Activated T-helper 17 cell treated with anti-CD3 and anti-CD28 coated beads, Interleukin-2, amount 50 U/mL, for 72 hours (primary cell): Measurements from ENCODE around the gene INPP4A. TPM values are rescaled to one million over a fixed set of nuclear protein-coding genes. Genes with fewer than 3 reads are reported as not detected.
A peak's percentile ranks its signal among the peaks of the same experiment; 100 is the strongest.

ENCODE experiments used
- ATAC-seq: fragments of 150-1000 bp; cut with Tn5 transposase; replicated peaks from 2 replicates; pipeline ENCODE4 v1.10.0; 2021; ENCODE audit warnings: mild to moderate bottlenecking, moderate library complexity
- H3K27ac Mint-ChIP-seq: one replicate; pipeline ENCODE4 v1.8.0; 2022; ENCODE audit warnings: mixed read lengths
- H3K27me3 Mint-ChIP-seq: one replicate; pipeline ENCODE4 v1.8.0; 2022; ENCODE audit warnings: mixed read lengths
- H3K36me3 Mint-ChIP-seq: one replicate; pipeline ENCODE4 v1.8.0; 2022; ENCODE audit warnings: low read depth, mild to moderate bottlenecking, mixed read lengths
- H3K4me1 Mint-ChIP-seq: one replicate; pipeline ENCODE4 v1.8.0; 2022; ENCODE audit warnings: mixed read lengths
- H3K4me3 Mint-ChIP-seq: one replicate; pipeline ENCODE4 v1.8.0; 2022; ENCODE audit warnings: mild to moderate bottlenecking, mixed read lengths
- H3K9me3 Mint-ChIP-seq: one replicate; pipeline ENCODE4 v1.8.0; 2022; ENCODE audit warnings: mixed read lengths
- total RNA-seq, 2 donors: library from RNA; stranded (reverse); gene quantifications; one replicate each; pipeline ENCODE4 v1.2.3, GENCODE V29; 2022

Gene INPP4A
- total RNA-seq, 2 donors from 2014 or later: 66.4 to 74.8 TPM

DNA sequence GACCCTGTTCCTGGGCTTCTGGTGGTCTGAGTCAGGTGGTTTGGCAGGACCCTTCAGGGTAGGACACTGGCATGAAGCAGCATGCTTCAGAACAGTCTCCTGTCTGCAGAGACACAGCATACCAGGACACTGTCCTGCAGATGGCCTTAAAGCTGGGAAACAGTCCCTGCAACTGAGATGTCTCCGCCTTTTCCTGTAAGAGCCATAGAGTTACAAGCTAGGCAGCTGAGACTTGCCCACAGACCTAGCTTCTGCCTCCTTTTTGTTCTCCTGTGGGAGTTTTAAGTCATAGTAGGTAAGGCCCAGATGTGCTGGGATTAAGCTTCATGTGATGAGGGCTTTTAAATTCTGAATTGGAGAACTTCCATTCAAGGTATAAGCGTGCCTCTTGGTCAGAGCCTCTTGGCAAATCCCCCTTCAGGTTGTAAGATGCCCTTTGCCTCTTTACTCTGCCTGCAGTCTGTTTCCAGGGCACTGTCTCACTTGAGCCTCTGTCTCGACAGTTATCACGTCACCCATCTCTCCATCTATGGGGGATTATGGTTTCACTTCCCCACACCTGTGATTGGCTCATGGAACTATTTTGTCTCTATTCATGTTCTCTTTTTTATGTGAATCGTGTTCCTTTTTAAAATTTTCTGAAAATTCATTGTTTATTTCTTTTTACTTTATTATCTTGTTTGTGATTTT is 111.8 kb downstream of the INPP4A start:
- Mint-ChIP-seq H3K9me3 (no peaks in the 10 kb centered on the region), H3K4me3 (no peak overlapping the region), H3K36me3 (peaks cover 98% of the 10 kb centered on the region), H3K4me1 (peaks cover 16% of the 10 kb centered on the region), H3K27ac (peak overlapping the region; percentile 62), H3K27me3 (no peaks in the 10 kb centered on the region)
- ATAC-seq: no peak

DNA sequence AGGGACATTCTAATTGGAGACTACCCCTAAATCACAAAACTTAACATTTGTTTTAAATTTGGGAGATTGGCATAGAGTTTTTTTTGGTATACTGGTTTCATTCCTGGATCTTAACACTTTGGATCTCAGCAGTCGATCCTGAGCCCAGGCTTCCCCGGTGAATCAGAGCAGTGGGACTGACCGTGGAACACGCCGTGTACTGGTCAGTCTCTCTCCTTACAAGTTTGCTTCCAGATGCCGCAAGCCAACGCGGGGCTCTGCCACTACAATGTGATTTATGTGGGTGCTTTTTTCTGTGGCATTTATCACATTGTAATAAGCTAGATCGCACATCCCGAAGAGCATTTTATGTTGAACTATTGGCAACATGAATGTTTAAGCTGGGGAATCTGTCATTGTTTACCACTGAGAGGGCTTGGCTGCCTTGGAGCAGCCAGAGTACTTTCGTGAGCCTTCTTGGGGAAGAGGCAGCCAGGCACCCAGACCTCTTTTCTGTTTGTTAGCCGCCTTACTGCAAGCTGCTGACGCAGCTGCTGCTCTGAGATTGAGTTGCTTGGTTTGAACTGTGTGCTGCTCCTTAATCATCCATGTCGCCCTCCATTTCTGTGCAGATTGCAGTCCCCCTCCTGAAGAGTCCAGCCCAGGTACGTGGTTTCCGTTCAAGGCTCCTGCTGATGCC is 114.3 kb downstream of the INPP4A start:
- Mint-ChIP-seq H3K4me3 (no peak overlapping the region), H3K9me3 (no peaks in the 10 kb centered on the region), H3K27me3 (no peaks in the 10 kb centered on the region), H3K4me1 (peaks cover 4% of the 10 kb centered on the region), H3K27ac (peak overlapping the region; percentile 76), H3K36me3 (peaks cover 97% of the 10 kb centered on the region)
- ATAC-seq: no peak

DNA sequence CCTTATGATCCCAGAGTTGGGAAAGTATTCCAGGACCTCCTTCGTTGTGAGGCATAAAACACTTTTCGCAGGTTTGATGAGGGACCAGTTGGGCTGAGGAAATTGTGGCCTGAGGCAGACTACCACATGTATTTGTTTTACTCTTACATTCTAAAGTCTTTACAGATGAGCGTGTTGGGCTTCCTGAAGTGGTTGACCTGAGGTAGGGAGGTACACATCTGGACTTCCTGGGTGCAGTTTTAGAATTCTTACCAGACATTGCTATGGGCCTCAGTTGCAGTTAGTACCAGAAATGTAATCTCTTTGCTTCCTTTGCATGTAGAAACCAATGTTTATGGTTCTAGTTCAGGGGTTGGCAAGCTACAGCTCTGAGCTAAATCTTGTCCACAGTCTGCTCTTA is 114.9 kb downstream of the INPP4A start:
- peak; percentile 26 for ATAC-seq
- no peaks in the 10 kb centered on the region for H3K27me3 Mint-ChIP-seq
- H3K4me3 Mint-ChIP-seq: no peak overlapping the region
- H3K27ac Mint-ChIP-seq: peak overlapping the region; percentile 74
- peaks cover 4% of the 10 kb centered on the region for H3K4me1 Mint-ChIP-seq
- H3K9me3 Mint-ChIP-seq: no peaks in the 10 kb centered on the region
- H3K36me3 Mint-ChIP-seq: peaks cover 94% of the 10 kb centered on the region

DNA sequence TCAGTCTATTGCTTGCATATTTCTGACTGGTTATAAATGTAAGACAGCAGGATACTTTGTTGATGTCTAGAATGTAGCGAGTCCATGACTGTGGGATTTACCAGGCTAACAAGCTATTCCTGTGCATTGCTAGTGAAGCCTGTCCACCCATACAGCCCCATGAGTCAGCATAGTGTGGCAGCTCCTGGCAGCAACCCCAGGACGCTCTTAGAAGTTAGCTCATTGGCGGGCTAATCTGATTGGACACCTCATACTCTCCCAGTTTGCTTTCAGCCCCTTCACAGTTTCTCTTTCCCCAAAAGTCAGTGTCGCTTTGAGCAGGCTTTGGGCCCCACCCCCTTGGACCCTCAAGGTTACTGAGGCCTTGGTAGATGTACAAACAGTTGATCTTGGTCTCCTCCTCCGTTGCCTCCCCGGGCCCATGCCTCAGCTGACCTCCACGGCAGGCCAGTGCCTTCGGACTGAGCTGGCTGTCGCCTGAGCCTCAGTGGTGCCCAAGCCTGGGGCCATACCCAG is 115.7 kb downstream of the INPP4A start:
- H3K27me3 Mint-ChIP-seq: no peaks in the 10 kb centered on the region
- no peak for ATAC-seq
- H3K9me3 Mint-ChIP-seq: no peaks in the 10 kb centered on the region
- H3K36me3 Mint-ChIP-seq: peaks cover 94% of the 10 kb centered on the region
- H3K27ac Mint-ChIP-seq: peak overlapping the region; percentile 74
- no peak overlapping the region for H3K4me3 Mint-ChIP-seq
- H3K4me1 Mint-ChIP-seq: peaks cover 4% of the 10 kb centered on the region

DNA sequence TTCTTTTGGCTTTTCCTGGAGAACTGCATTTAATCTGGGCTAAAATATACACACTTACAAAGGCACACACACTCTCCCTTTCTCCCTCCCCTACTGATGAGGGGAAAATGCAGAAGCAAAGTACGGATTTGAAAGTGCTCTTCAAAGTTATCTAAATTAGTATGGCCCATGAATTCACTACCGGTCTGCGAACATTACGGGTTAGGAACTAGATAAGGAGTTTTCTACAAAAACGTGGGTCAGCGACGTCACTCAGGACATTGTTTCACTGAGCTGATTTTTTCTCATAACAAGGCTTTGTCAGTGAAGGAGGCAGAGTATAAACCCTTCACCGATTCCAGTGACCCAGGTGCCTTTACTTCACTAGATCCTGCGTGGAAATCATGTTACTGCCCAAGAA is 116.4 kb downstream of the INPP4A start:
- Mint-ChIP-seq H3K36me3 (peaks cover 94% of the 10 kb centered on the region), H3K27me3 (no peaks in the 10 kb centered on the region), H3K9me3 (no peaks in the 10 kb centered on the region), H3K4me3 (no peak overlapping the region), H3K4me1 (peaks cover 4% of the 10 kb centered on the region), H3K27ac (peak overlapping the region; percentile 74)
- ATAC-seq: no peak

DNA sequence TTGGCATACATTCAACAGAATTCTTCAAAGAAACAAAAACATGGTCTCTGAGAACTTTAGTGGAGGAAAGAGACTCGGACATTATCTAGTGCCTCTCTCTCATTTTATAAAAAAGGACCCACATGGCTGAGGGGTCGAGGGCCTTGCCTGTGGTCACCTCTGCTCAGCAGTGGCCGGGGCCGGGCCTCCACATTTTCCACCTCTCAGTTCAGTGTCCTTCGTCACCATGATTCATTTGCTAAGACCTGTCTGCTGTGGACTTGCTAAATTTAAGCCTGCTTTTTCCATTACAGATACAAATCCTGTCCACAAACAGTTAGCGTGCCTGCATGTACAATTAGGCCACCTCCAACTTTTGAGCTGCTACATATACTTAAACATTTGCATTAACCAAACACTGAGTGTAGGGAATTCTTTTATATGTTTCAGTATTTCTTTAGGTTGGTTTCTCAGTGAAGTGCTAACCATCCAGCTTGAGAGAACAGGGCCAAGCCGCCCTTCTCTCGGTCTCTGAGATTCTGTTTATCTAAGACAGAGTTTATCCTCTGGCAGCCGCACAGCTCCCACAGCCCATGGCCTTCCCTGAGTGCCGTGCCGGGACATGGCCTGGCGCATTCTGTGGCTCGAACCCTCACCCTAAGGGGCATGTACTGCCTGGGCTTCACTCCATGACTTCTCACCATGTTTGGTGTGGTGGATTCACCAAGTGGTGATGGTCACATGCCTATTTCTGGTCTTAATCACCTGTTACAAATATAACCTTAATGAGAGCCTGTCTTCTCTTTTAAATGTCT is 117.4 kb downstream of the INPP4A start:
- no peak for ATAC-seq
- Mint-ChIP-seq H3K27me3 (no peaks in the 10 kb centered on the region), H3K4me3 (no peak overlapping the region), H3K27ac (peak overlapping the region; percentile 9), H3K9me3 (no peaks in the 10 kb centered on the region), H3K36me3 (peaks cover 94% of the 10 kb centered on the region), H3K4me1 (peaks cover 8% of the 10 kb centered on the region)

DNA sequence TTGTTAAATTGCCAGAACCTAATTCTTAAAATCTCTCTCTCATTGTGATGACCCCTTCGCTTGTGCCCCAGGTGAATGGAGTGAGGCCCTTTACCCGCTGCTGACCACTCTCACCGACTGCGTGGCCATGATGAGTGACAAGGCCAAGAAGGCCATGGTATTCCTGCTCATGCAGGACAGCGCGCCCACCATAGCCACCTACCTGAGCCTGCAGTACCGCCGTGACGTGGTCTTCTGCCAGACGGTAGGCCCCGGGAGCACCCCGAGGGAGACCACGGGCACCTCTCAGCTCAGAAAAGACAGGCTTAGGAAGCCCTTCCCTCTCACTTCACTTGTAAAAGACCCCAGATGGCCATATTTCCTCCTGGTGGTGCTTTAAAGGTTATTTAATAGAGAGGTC is 118.7 kb downstream of the INPP4A start:
- Mint-ChIP-seq H3K27me3 (no peaks in the 10 kb centered on the region), H3K27ac (peak overlapping the region; percentile 9), H3K4me1 (peaks cover 10% of the 10 kb centered on the region), H3K4me3 (no peak overlapping the region), H3K9me3 (no peaks in the 10 kb centered on the region), H3K36me3 (peaks cover 94% of the 10 kb centered on the region)
- ATAC-seq: no peak

DNA sequence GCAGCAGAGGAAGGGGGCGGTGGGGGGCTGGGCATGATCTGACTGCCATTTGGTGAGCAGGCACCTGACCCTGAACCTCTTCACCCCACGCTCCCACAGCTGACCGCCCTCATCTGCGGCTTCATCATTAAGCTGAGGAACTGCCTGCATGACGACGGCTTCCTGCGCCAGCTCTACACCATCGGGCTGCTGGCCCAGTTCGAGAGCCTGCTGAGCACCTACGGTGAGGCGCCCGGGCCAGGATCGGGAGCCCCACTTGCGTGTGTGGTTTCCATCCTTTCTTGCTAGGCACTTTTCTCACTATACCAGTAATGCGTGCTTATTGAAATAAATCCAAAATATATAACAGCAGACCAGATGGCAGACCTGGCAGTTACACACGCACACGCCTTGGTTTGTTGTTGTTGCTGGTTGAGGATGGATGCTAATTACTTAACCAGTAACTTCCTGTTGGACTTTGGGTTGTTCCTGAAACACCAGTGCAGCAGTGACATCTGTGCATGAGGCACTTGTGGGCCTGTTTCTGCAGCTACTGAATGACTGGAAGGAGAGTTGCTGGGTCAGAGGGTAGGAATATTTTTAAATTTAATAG is 120.0 kb downstream of the INPP4A start:
- Mint-ChIP-seq H3K36me3 (peaks cover 94% of the 10 kb centered on the region), H3K27ac (peak overlapping the region; percentile 50), H3K4me1 (peaks cover 5% of the 10 kb centered on the region), H3K27me3 (no peaks in the 10 kb centered on the region), H3K4me3 (no peak overlapping the region), H3K9me3 (no peaks in the 10 kb centered on the region)
- ATAC-seq: no peak

DNA sequence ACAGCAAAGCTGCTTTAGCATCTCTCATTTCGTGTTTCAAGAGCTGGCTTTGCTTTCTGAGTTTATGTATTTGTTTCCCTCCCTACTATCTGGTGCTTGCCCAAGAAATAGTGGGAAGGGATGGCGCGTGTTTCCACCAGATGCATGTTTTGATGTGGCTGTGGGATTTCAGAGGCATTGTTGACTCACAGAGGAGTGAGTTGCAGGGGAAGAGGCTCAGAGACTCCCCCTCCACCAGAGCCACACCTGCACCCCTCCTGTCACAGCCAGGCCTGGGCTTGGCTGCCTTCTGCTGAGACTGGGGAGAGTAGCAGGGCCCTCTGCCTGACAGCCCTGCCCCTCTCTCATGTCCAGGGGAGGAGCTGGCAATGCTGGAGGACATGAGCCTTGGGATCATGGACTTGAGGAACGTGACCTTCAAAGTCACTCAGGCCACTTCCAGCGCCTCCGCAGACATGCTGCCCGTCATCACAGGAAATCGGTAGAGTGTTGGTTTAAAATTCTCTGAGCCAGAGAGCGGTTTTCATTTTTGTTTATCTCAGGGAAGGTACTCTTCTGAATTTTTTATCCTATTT is 120.7 kb downstream of the INPP4A start:
- Mint-ChIP-seq H3K4me1 (peaks cover 5% of the 10 kb centered on the region), H3K36me3 (peaks cover 94% of the 10 kb centered on the region), H3K4me3 (no peak overlapping the region), H3K27me3 (no peaks in the 10 kb centered on the region), H3K9me3 (no peaks in the 10 kb centered on the region), H3K27ac (peak overlapping the region; percentile 50)
- no peak for ATAC-seq

DNA sequence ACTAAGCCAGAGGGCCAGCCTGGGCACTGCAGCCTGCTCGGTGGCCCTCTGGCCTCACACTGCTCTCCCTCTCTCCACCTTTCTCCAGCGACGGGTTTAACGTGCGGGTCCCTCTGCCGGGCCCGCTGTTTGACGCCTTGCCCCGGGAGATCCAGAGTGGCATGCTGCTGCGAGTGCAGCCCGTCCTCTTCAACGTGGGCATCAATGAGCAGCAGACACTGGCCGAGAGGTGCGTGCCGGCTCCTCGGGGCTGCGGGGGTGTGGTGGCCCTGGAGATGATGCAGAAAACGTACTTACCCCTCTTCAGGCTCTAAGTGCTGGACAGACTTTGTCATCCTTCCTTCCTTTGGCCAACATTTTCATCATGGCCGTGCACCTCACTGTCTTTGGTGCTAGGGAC is 121.3 kb downstream of the INPP4A start:
- Mint-ChIP-seq H3K4me1 (peaks cover 5% of the 10 kb centered on the region), H3K9me3 (no peaks in the 10 kb centered on the region), H3K36me3 (peaks cover 92% of the 10 kb centered on the region), H3K27me3 (no peaks in the 10 kb centered on the region), H3K27ac (peak overlapping the region; percentile 90), H3K4me3 (no peak overlapping the region)
- ATAC-seq: no peak

DNA sequence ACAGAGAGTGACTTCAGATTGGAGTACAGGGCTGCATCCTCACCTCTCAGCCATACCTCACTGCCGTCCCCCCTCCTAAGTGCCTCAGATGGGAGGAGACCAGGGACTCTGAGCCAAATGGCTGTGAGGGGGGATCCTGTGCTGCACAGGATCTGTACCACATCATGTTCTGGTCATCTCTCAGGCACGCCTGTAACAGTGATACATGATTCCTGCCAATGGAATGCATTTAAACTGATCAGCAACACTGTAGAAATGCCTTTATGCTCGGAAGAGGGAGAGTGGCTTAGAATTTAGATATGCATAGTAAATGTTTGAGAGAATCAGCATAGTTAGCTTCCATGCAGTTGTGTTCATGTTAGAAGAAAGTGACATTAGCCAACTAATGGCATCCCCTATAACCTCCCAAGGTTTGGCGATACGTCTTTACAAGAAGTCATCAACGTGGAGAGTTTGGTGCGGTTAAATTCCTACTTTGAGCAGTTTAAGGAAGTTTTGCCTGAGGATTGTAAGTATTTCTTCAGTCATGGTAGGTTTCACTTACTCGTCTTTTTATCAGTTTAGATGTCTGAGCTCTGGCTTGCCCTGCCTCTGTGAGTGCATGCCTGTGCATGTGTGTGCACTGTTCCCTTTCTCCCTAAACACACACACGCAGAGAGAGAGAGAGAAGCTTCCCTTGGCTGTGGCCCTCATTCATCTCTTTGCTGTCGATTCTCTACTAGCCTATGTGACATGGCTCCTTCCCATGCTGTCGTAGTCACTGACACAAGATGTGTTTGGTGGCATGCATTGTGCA is 123.7 kb downstream of the INPP4A start:
- no peaks in the 10 kb centered on the region for H3K9me3 Mint-ChIP-seq

DNA sequence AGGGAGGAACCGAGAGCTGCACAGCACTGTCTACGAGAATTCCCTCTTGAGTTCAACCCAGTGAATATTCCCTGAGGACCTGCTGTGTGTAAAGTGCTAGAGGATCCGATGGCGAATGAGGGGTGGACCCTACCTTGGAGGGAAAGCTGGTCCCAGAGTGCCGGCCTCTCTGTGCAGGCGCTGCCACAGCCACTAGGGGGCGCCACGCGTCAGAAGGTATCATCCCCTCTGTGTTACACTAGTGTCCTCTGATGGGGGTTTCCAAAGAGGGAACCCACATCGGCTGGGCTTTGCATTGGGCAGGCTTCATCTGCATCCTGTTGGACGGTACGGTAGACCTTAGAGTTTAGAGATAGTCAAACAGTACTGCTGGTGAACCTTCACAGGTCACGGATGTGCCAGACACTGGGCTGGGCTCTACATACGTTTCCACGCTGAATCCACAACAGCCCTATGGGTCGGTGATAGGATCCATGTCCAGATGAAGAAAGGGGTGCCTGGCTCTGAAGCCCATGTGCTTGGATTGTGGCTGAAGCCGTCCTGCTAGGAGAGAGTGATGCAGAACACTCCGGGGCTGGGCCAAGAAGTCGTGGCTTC is 124.6 kb downstream of the INPP4A start:
- H3K36me3 Mint-ChIP-seq: peaks cover 86% of the 10 kb centered on the region
- H3K4me3 Mint-ChIP-seq: no peak overlapping the region
- no peaks in the 10 kb centered on the region for H3K27me3 Mint-ChIP-seq
- ATAC-seq: peak; percentile 80
- peaks cover 5% of the 10 kb centered on the region for H3K4me1 Mint-ChIP-seq
- peak overlapping the region; percentile 75 for H3K27ac Mint-ChIP-seq
- H3K9me3 Mint-ChIP-seq: no peaks in the 10 kb centered on the region

More for the DNA sequence above, 123.7 kb downstream of the INPP4A start:
- H3K27me3 Mint-ChIP-seq: no peaks in the 10 kb centered on the region
- H3K27ac Mint-ChIP-seq: no peak overlapping the region
- ATAC-seq: no peak
- H3K36me3 Mint-ChIP-seq: peaks cover 85% of the 10 kb centered on the region
- H3K4me3 Mint-ChIP-seq: no peak overlapping the region
- peaks cover 5% of the 10 kb centered on the region for H3K4me1 Mint-ChIP-seq

DNA sequence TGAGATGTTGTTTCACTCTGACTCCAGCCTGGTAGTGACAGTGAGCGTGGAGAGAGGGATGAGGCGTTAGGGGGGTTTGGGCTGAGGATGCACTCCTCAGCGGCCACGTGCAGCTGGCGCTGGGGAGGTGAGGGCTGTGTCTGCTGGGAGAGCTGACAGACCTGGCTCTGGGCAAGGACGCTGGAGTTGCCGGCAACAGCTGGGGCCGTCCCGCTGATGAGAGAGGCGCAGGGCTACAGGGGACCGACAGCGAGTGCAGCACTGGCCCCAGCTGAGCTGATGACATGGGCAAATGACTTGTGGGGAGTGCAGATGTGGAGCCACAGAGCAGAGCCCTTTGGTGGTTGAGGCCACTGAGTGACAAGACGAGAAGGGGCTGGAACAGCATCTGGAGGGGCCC is 125.3 kb downstream of the INPP4A start:
- no peak for ATAC-seq
- no peak overlapping the region for H3K4me3 Mint-ChIP-seq
- peaks cover 5% of the 10 kb centered on the region for H3K4me1 Mint-ChIP-seq
- no peaks in the 10 kb centered on the region for H3K9me3 Mint-ChIP-seq
- peaks cover 86% of the 10 kb centered on the region for H3K36me3 Mint-ChIP-seq
- peak overlapping the region; percentile 75 for H3K27ac Mint-ChIP-seq
- H3K27me3 Mint-ChIP-seq: no peaks in the 10 kb centered on the region
